Measurements from ENCODE around the gene SCNN1A.
A peak's percentile ranks its signal among the peaks of the same experiment; 100 is the strongest.

Gene SCNN1A

DNA sequence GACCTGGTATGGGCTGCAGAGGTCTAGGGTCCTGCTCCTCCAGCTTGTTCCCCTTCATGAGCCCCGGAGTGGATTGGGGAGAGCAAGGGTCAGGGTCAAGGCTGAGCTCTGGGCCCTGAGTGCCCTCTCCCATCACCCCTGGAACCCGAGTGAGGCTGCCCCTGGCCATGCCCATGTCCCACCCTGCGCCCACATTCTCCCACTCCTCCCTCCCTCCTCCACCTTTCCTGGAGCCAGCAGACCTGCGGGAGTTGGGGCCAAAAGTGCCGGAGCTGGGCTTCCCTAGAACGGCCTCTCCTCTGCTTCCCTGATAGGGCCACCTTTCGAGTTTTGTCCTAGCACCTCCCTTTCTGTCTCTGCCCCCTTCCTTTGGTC is 590 bp downstream of the SCNN1A start:
- POLR2A ChIA-PET (ENCODE audit: low non-redundant PET), result interaction anchor here (1.1 to 1.9 kb wide), 4 partner anchors 8 to 39 kb away, joined by 3 to 8 read pairs (median 4); partner anchors contain the start of gene LTBR
- TF ChIP-seq, protein P1, sequence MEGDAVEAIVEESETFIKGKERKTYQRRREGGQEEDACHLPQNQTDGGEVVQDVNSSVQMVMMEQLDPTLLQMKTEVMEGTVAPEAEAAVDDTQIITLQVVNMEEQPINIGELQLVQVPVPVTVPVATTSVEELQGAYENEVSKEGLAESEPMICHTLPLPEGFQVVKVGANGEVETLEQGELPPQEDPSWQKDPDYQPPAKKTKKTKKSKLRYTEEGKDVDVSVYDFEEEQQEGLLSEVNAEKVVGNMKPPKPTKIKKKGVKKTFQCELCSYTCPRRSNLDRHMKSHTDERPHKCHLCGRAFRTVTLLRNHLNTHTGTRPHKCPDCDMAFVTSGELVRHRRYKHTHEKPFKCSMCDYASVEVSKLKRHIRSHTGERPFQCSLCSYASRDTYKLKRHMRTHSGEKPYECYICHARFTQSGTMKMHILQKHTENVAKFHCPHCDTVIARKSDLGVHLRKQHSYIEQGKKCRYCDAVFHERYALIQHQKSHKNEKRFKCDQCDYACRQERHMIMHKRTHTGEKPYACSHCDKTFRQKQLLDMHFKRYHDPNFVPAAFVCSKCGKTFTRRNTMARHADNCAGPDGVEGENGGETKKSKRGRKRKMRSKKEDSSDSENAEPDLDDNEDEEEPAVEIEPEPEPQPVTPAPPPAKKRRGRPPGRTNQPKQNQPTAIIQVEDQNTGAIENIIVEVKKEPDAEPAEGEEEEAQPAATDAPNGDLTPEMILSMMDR (conservative IDR thresholded peaks at IDR 0.05; ENCODE audit: low read depth), result no peak
- DNase-seq (ENCODE audit: low spot score), result no peak
- CTCF ChIA-PET, result interaction anchor here (0.7 to 1.2 kb wide), 4 partner anchors 12 to 96 kb away, joined by 4 to 8 read pairs (median 6); partner anchors contain the start of gene VAMP1
- peak overlapping the region; percentile 99 for H3K27ac ChIP-seq

DNA sequence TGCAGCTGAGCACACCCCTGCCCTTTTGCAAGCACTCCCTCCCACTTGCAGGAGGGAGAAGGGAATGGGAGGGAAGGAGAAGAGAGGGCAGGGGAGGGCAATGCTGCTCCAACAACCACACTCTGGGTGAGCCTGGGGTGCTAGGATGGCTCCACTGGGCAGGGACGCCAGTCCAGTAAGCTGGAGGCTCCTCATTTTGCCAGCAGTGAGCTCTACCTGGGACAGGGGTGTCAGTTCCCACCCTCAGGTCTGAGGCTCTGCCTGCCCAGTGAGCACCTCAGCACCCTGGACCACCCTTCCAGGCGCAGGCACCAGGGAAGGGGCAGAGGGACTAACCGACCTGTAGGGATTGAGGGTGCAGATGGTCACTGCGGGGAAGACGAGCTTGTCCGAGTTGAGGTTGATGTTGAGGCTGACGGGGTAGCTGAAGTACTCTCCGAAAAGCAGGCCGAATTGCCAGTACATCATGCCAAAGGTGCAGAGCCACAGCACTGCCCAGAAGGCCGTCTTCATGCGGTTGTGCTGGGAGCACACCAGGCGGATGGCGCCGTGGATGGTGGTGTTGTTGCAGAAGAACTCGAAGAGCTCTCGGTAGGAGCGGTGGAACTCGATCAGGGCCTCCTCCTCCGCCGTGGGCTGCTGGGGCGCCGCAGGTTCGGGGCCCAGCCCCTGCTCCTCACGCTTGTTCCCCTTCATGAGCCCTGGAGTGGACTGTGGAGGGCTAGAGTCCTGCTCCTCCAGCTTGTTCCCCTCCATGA is 1.2 kb downstream of the SCNN1A start:
- peak overlapping the region; percentile 99 for H3K27ac ChIP-seq
- ChIA-PET POLR2A (ENCODE audit: low non-redundant PET) (interaction anchor here (0.7 to 1.9 kb wide), 5 partner anchors 9 to 39 kb away, joined by 3 to 8 read pairs (median 3); partner anchors contain the start of gene LTBR), CTCF (interaction anchor here (0.7 to 1.2 kb wide), 5 partner anchors 11 to 96 kb away, joined by 4 to 8 read pairs (median 6); partner anchors contain the start of gene VAMP1)
- DNase-seq (ENCODE audit: low spot score), result no peak
- TF ChIP-seq, protein P1 (conservative IDR thresholded peaks at IDR 0.05; ENCODE audit: low read depth), result no peak

DNA sequence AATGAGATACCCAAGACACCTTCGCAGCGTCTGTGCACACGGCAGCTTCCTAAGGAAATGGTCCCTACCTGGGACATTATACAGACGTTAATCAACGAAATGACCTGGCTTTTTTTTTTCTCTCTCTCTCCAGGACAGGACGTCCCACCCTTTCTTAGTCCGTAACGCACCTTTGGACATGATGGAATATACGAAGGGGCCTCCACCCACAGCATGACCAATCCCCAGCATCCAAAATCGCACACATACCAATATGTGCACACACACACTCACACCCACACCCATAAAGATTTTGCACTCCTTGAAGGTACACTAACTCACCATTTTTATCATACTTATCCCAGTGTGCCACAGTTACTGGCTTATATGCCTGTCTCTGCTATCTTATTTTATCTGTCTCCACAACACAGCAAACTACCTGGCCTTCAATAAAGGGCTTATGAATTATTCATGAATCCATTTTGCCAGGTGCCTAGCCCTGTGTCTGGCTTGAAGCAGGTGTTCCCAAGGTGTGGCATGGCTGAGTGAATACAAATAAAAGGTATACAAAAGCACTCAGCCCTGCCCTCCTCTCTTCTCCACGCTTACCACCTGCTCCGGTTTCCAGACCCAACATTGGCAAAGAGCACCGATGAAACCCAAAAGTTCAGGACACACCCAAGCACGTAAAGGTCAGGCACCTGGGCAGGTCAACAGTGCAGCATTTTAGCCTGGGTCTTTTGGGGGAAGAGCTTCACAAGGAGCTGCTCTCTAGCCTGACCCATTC is 2.2 kb downstream of the SCNN1A start:
- ChIA-PET CTCF (interaction anchor here (0.6 to 1.2 kb wide), 4 partner anchors 8 to 46 kb away, joined by 3 to 5 read pairs (median 4); no protein-coding TSS in a partner anchor), POLR2A (ENCODE audit: low non-redundant PET) (interaction anchor here (0.7 to 1.9 kb wide), 5 partner anchors 10 to 41 kb away, joined by 3 to 8 read pairs (median 4); partner anchors contain the start of gene LTBR)
- TF ChIP-seq, protein P1 (conservative IDR thresholded peaks at IDR 0.05; ENCODE audit: low read depth), result no peak
- DNase-seq (ENCODE audit: low spot score), result no peak
- peak overlapping the region; percentile 99 for H3K27ac ChIP-seq

DNA sequence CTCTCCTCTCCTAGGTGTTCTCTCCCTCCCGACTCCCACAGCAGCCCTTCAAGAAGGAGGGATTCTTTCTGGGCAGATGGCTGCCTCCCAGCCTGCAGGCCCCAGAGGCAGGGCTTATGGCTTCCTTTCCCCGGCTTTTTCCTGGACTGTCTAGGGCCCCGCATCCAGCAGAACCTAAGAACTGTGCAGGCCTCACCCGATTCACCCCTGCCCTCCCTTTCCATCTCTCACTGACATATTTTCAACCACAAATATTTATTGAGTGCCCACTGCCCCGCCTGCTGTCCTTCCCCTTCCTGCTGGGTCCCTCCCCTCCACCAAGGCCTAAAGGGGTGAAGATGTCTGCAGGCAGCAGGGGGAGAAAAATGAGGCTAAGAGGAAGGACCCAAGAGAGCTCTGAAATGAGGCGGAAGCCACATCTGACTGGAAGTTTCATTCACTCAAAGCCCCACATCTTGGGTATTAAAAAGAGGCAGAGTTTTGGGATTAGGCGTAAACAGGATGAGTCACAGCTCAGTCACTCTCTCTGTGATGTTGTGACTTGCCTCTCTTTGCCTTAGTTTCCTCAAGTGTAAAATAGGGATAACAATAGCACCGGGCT is 2.9 kb downstream of the SCNN1A start:
- DNase-seq (ENCODE audit: low spot score), result peak; percentile 83
- H3K27ac ChIP-seq, result peak overlapping the region; percentile 99
- ChIA-PET POLR2A (ENCODE audit: low non-redundant PET) (interaction anchor here (0.5 to 1.7 kb wide), 4 partner anchors 15 to 185 kb away, joined by 3 to 5 read pairs (median 4); no protein-coding TSS in a partner anchor), CTCF (interaction anchor here (0.6 to 0.8 kb wide), 5 partner anchors 9 to 157 kb away, joined by 3 to 5 read pairs (median 3); no protein-coding TSS in a partner anchor)
- TF ChIP-seq, protein P1 (conservative IDR thresholded peaks at IDR 0.05; ENCODE audit: low read depth), result no peak

GRCh38 chr12:6370994-6371754 is 4.2 kb downstream of the SCNN1A start:
- peak; percentile 95 for DNase-seq (ENCODE audit: low spot score)
- TF ChIP-seq, protein P1 (conservative IDR thresholded peaks at IDR 0.05; ENCODE audit: low read depth), result no peak
- ChIA-PET CTCF (interaction anchor here (0.6 kb wide), 1 partner anchor 14 kb away, joined by 3 read pairs; no protein-coding TSS in a partner anchor), POLR2A (ENCODE audit: low non-redundant PET) (interaction anchor here (0.6 to 1.8 kb wide), 3 partner anchors 30 to 35 kb away, joined by 3 to 5 read pairs (median 5); partner anchors contain the start of gene TNFRSF1A)
- peak overlapping the region; percentile 99 for H3K27ac ChIP-seq
